GM19238 (cell line): ENCODE results near the gene DAGLB.
"Not testable (repeated sequence)": the region's sequence is repeated elsewhere in the genome, so short reads cannot be mapped to it uniquely, and the experiment has no call there.

Experiments
- DNase-seq: peaks from one replicate; pipeline ENCODE4 v3.0.0; 2011; ENCODE audit warnings: low spot score; ENCODE audit not compliant: insufficient read length

DAGLB gene

GRCh38 chr7:6447581-6448199, at the start of gene DAGLB:
TSS of gene DAGLB (minus strand) at chr7:6447954. CDS start at chr7:6447842, 112 bp downstream.
- peak; percentile 95 for DNase-seq

GRCh38 chr7:6497637-6497905, 49.8 kb upstream of the DAGLB start:
- no peak for DNase-seq

- no peak for DNase-seq
These were observed 49.3 kb upstream of the DAGLB start for GRCh38 chr7:6496842-6497636.

- DNase-seq, result no peak
These were observed 48.0 kb upstream of the DAGLB start for GRCh38 chr7:6495597-6496262.

- no peak for DNase-seq
These were observed 46.6 kb upstream of the DAGLB start for GRCh38 chr7:6494365-6494764.

- no peak for DNase-seq
These were observed 43.4 kb upstream of the DAGLB start for GRCh38 chr7:6491194-6491593.

- DNase-seq, result no peak
These were observed 41.9 kb upstream of the DAGLB start for GRCh38 chr7:6489612-6490011.

GRCh38 chr7:6487184-6487545, 39.4 kb upstream of the DAGLB start:
- no peak for DNase-seq

GRCh38 chr7:6486438-6487183, 38.9 kb upstream of the DAGLB start:
- DNase-seq, result no peak

GRCh38 chr7:6482743-6483119, 35.0 kb upstream of the DAGLB start:
- no peak for DNase-seq

- no peak for DNase-seq
These were observed 34.6 kb upstream of the DAGLB start for GRCh38 chr7:6482307-6482706.

- no peak for DNase-seq
These were observed 33.7 kb upstream of the DAGLB start for GRCh38 chr7:6481445-6481844.

GRCh38 chr7:6480323-6480660, 32.5 kb upstream of the DAGLB start:
- no peak for DNase-seq

- no peak for DNase-seq
These were observed 31.3 kb upstream of the DAGLB start for GRCh38 chr7:6479067-6479466.

GRCh38 chr7:6478186-6478585, 30.4 kb upstream of the DAGLB start:
- DNase-seq, result no peak

GRCh38 chr7:6477318-6477660, 29.5 kb upstream of the DAGLB start:
- no peak for DNase-seq

- DNase-seq, result no peak
These were observed 29.0 kb upstream of the DAGLB start for GRCh38 chr7:6476596-6477317.

GRCh38 chr7:6475433-6476186, 27.9 kb upstream of the DAGLB start:
- no peak for DNase-seq

GRCh38 chr7:6465862-6466261, 18.1 kb upstream of the DAGLB start:
- DNase-seq, result no peak

- DNase-seq, result not testable (repeated sequence)
These were observed 15.9 kb upstream of the DAGLB start for GRCh38 chr7:6463609-6464008.

- no peak for DNase-seq
These were observed 14.3 kb upstream of the DAGLB start for GRCh38 chr7:6461946-6462550.
